Endodermal cell (in vitro differentiated cells): Measurements from ENCODE around the gene CDH23. TPM values are rescaled to one million over a fixed set of nuclear protein-coding genes. Genes with fewer than 3 reads are reported as not detected.

Source experiments
- DNase-seq: peaks from one replicate; pipeline ENCODE4 v3.0.0-alpha.2; 2017
- H3K27ac ChIP-seq: 2 replicates; pipeline ENCODE4 v1.5.1; 2013; ENCODE audit warnings: mild to moderate bottlenecking, low read depth, low read length, moderate library complexity
- H3K27me3 ChIP-seq: 2 replicates; pipeline ENCODE4 v1.6.1; 2013; ENCODE audit warnings: mild to moderate bottlenecking, low read length, moderate library complexity; ENCODE audit not compliant: insufficient read depth, control insufficient read depth, poor library complexity, severe bottlenecking
- H3K36me3 ChIP-seq: 2 replicates; pipeline ENCODE4 v1.7.0; 2013; ENCODE audit warnings: mild to moderate bottlenecking, low read length, moderate library complexity; ENCODE audit not compliant: control insufficient read depth, insufficient read depth
- H3K4me1 ChIP-seq: one replicate; pipeline ENCODE4 v1.7.0; 2013; ENCODE audit warnings: low read length; ENCODE audit not compliant: control insufficient read depth, insufficient read depth
- H3K4me3 ChIP-seq: 2 replicates; pipeline ENCODE4 v1.5.1; 2013; ENCODE audit warnings: mild to moderate bottlenecking, low read length, moderate library complexity
- H3K9ac ChIP-seq: 2 replicates; pipeline ENCODE4 v1.6.1; 2013; ENCODE audit warnings: mild to moderate bottlenecking, low read length, moderate library complexity; ENCODE audit not compliant: poor library complexity, severe bottlenecking; ENCODE audit errors: extremely low read depth
- H3K9me3 ChIP-seq: 2 replicates; pipeline ENCODE4 v1.6.1; 2013; ENCODE audit warnings: mild to moderate bottlenecking, low read length, moderate library complexity; ENCODE audit not compliant: control insufficient read depth
- H3K27ac Mint-ChIP-seq: 2 replicates; pipeline ENCODE4 v1.8.0; 2020; ENCODE audit warnings: mixed read lengths
- H3K27me3 Mint-ChIP-seq: 2 replicates; pipeline ENCODE4 v1.8.0; 2021; ENCODE audit warnings: mild to moderate bottlenecking, mixed read lengths; ENCODE audit not compliant: insufficient read depth
- H3K36me3 Mint-ChIP-seq: 2 replicates; pipeline ENCODE4 v1.8.0; 2020; ENCODE audit warnings: low read depth, mixed read lengths
- H3K4me1 Mint-ChIP-seq: 2 replicates; pipeline ENCODE4 v1.8.0; 2020; ENCODE audit warnings: mixed read lengths
- H3K4me3 Mint-ChIP-seq: 2 replicates; pipeline ENCODE4 v1.8.0; 2020; ENCODE audit warnings: mild to moderate bottlenecking, moderate library complexity, mixed read lengths
- H3K9me3 Mint-ChIP-seq: 2 replicates; pipeline ENCODE4 v1.8.0; 2020; ENCODE audit warnings: mild to moderate bottlenecking, mixed read lengths
- CTCF ChIP-seq: fragments of 200-600 bp; sonication (generic); conservative IDR thresholded peaks from 2 replicates; pipeline ENCODE4 v1.5.0; 2021; ENCODE audit warnings: antibody characterized with exemption, mild to moderate bottlenecking
- WGBS, 2 experiments: methylation state at CpG; one replicate each; pipeline versions ENCODE4 v1.1.5 to v1.1.7; 2013; ENCODE audit warnings: missing lambda C conversion rate in 2 of 2, mixed read lengths in 1 of 2; ENCODE audit not compliant: insufficient coverage in 1 of 2, insufficient read length in 1 of 2; 5-methylcytosine and 5-hydroxymethylcytosine counted together
- total RNA-seq, 2 donors: library from RNA; stranded (reverse); fragmentation: NEBNext Ultra II Directional in 1 of 2; extraction: Animal tissue kit (Norgen Biotek cat#: 25700) in 1 of 2; gene quantifications; 2 replicates in 1 of 2; 3 replicates in 1 of 2; pipeline ENCODE4 v1.2.1, GENCODE V29; 2021

The CDH23 gene
- total RNA-seq, 2 donors from 2014 or later = 2.1 to 4.2 TPM

GRCh38 chr10:71525092-71525491 is 128.4 kb downstream of the CDH23 start:
- no peaks in the 10 kb centered on the region for H3K36me3 Mint-ChIP-seq
- no peaks in the 10 kb centered on the region for H3K27me3 Mint-ChIP-seq
- Histone ChIP-seq H3K4me1 (peaks cover 6% of the 10 kb centered on the region), H3K27ac (no peak overlapping the region), H3K4me3 (no peak overlapping the region), H3K36me3 (no peaks in the 10 kb centered on the region), H3K9ac (no peak overlapping the region), H3K9me3 (no peaks in the 10 kb centered on the region), H3K27me3 (no peaks in the 10 kb centered on the region)
- no peak for TF ChIP-seq CTCF
- DNase-seq = no peak
- H3K9me3 Mint-ChIP-seq = no peaks in the 10 kb centered on the region
- H3K4me3 Mint-ChIP-seq = no peak overlapping the region
- no peak overlapping the region for H3K27ac Mint-ChIP-seq
- peaks cover 14% of the 10 kb centered on the region for H3K4me1 Mint-ChIP-seq
- 86 to 89% methylated on average over 5 of the region's 5 CpGs for WGBS, 2 experiments

DNA sequence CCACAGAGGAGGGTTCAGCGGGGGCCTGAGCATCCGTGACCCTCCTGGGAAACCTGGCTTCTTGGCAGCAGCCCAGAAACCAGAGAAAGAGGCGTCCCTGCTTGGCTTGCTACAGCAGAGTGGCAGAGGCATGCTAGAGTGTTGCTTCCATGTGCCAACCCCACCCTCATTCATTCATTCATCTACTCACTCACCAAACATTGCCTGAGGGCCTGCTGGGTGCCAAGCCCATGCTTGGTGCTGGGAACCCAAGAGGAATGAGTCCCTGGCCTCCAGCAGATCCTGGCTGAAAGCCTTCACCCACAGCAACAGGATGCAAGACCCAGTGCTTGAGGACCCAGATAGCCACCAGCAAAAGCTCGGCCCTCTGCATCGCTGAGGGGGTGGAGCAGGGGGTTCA is 129.0 kb downstream of the CDH23 start:
- Mint-ChIP-seq H3K36me3 (no peaks in the 10 kb centered on the region), H3K4me3 (no peak overlapping the region), H3K9me3 (no peaks in the 10 kb centered on the region), H3K27me3 (no peaks in the 10 kb centered on the region), H3K4me1 (peaks cover 14% of the 10 kb centered on the region), H3K27ac (no peak overlapping the region)
- H3K9me3 ChIP-seq = no peaks in the 10 kb centered on the region
- no peaks in the 10 kb centered on the region for H3K36me3 ChIP-seq
- H3K4me3 ChIP-seq = no peak overlapping the region
- H3K27ac ChIP-seq = no peak overlapping the region
- no peak overlapping the region for H3K9ac ChIP-seq
- H3K4me1 ChIP-seq = peaks cover 6% of the 10 kb centered on the region
- no peak for TF ChIP-seq CTCF
- no peaks in the 10 kb centered on the region for H3K27me3 ChIP-seq
- 91 to 93% methylated on average over 4 to 5 of the region's 5 CpGs for WGBS, 2 experiments
- no peak for DNase-seq

DNA sequence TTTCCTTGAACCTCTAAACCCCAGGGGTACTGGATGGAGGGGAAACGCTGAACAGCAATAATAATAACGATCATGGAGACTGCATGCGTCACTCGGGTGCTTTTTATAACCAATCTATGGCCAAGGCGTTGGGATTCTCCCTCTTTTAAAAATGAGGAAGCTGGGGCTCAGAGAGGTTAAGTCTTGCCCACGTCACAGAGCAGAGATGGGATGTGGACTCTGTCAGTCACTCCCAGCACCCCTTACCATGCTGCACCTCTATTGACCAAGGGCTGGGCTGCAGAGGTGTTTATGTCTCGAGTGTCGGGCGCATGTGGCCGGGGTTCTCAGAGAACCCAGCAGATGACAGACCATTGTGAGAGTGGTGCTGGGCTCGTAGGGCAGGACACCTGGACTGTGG is 129.9 kb downstream of the CDH23 start:
- Mint-ChIP-seq H3K27me3 (no peaks in the 10 kb centered on the region), H3K27ac (no peak overlapping the region), H3K36me3 (no peaks in the 10 kb centered on the region), H3K9me3 (no peaks in the 10 kb centered on the region), H3K4me3 (no peak overlapping the region), H3K4me1 (peaks cover 14% of the 10 kb centered on the region)
- peaks cover 6% of the 10 kb centered on the region for H3K4me1 ChIP-seq
- H3K36me3 ChIP-seq = no peaks in the 10 kb centered on the region
- no peaks in the 10 kb centered on the region for H3K9me3 ChIP-seq
- no peak overlapping the region for H3K27ac ChIP-seq
- H3K27me3 ChIP-seq = no peaks in the 10 kb centered on the region
- WGBS, 2 experiments = 91 to 100% methylated on average over 2 to 11 of the region's 11 CpGs
- no peak for TF ChIP-seq CTCF
- no peak for DNase-seq
- H3K4me3 ChIP-seq = no peak overlapping the region
- no peak overlapping the region for H3K9ac ChIP-seq
